ENCODE data around the gene KIAA0319L. TPM values are rescaled to one million over a fixed set of nuclear protein-coding genes. Genes with fewer than 3 reads are reported as not detected.

Gene KIAA0319L
- total RNA-seq, 1 donor from 2014 or later = 74.7 TPM

- no peak for TF ChIP-seq CTCF (IDR thresholded peaks at IDR 0.05; ENCODE audit: partially characterized antibody, unreplicated experiment)
- Mint-ChIP-seq H3K27ac (ENCODE audit: unreplicated experiment) (no peak overlapping the region), H3K9me3 (ENCODE audit: unreplicated experiment) (peaks cover 2% of the 10 kb centered on the region), H3K4me3 (ENCODE audit: unreplicated experiment) (no peak overlapping the region), H3K4me1 (ENCODE audit: low read depth, unreplicated experiment) (peaks cover 7% of the 10 kb centered on the region), H3K36me3 (ENCODE audit: unreplicated experiment) (no peaks in the 10 kb centered on the region), H3K27me3 (ENCODE audit: unreplicated experiment) (peaks cover 4% of the 10 kb centered on the region)
- no peak for DNase-seq
These were observed 37.0 kb upstream of the KIAA0319L start for GRCh38 chr1:35594005-35594760.

DNA sequence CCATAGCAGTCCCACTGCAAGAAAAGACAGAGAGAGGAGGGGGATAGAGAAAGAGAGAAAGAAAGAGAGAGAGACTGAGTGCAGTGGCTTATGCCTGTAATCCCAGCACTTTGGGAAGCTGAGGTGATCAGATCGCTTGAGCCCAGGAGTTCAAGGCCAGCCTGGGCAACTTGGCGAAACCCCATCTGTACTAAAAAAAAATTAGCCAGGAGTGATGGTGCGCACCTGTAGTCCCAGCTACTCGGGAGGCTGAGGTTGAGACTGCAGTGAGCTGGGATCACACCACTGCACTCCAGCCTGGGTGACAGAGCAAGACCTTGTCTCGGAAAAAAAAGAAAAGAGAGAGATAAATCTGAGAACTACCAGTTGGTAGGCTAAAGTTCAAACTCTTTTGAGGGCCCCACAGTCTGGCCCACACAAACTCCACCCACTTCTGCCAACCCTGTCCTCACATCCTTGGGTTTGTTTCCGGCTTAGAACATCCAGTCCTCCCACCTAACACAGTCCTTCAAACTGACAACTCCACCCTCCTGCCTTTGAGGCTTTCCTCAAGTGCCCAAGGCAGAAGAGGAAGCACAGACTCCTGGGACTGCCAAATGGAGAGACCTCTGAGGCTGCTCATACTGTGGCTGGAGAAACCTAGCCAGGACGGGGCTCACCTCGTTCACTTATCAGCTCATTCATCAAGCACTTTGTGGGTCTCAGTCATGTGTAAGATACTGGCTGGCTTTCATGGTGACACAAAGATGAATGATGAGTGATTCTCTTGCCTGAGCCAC, 36.0 kb upstream of the KIAA0319L start:
- H3K4me3 Mint-ChIP-seq (ENCODE audit: unreplicated experiment) = no peak overlapping the region
- H3K9me3 Mint-ChIP-seq (ENCODE audit: unreplicated experiment) = peaks cover 3% of the 10 kb centered on the region
- H3K36me3 Mint-ChIP-seq (ENCODE audit: unreplicated experiment) = no peaks in the 10 kb centered on the region
- H3K27me3 Mint-ChIP-seq (ENCODE audit: unreplicated experiment) = peaks cover 8% of the 10 kb centered on the region
- H3K4me1 Mint-ChIP-seq (ENCODE audit: low read depth, unreplicated experiment) = peaks cover 2% of the 10 kb centered on the region
- no peak for DNase-seq
- no peak overlapping the region for H3K27ac Mint-ChIP-seq (ENCODE audit: unreplicated experiment)
- TF ChIP-seq CTCF (IDR thresholded peaks at IDR 0.05; ENCODE audit: partially characterized antibody, unreplicated experiment) = no peak

- no peak for DNase-seq
- H3K4me3 Mint-ChIP-seq (ENCODE audit: unreplicated experiment) = no peak overlapping the region
- peaks cover 8% of the 10 kb centered on the region for H3K27me3 Mint-ChIP-seq (ENCODE audit: unreplicated experiment)
- no peaks in the 10 kb centered on the region for H3K36me3 Mint-ChIP-seq (ENCODE audit: unreplicated experiment)
- H3K4me1 Mint-ChIP-seq (ENCODE audit: low read depth, unreplicated experiment) = peaks cover 2% of the 10 kb centered on the region
- no peak overlapping the region for H3K27ac Mint-ChIP-seq (ENCODE audit: unreplicated experiment)
- TF ChIP-seq CTCF (IDR thresholded peaks at IDR 0.05; ENCODE audit: partially characterized antibody, unreplicated experiment) = no peak
- H3K9me3 Mint-ChIP-seq (ENCODE audit: unreplicated experiment) = peaks cover 3% of the 10 kb centered on the region
These were observed 34.0 kb upstream of the KIAA0319L start for GRCh38 chr1:35591211-35591610.

DNA sequence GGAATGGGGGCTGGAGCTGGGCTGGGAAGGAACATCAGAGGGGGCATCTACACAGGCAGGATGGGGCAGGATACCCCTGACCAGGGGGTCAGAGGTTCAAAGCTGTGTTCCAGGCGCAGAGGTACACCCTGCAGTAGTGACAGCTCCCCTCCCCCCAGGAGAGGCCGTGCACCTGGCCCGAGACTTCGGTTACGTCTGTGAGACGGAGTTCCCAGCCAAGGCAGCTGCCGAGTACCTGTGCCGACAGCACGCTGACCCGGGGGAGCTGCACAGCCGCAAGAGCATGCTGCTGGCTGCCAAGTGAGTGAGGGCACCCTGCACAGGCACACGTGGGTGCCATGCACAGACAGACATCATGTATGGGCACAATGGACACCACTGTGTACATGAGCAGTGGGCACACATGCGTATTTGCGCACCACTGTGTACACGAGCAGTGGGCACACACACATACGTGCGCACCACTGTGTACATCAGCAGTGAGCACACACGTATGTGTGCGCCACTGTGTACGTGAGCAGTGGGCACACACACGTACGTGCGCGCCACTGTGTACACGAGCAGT, 33.4 kb upstream of the KIAA0319L start:
- peaks cover 2% of the 10 kb centered on the region for H3K4me1 Mint-ChIP-seq (ENCODE audit: low read depth, unreplicated experiment)
- H3K27ac Mint-ChIP-seq (ENCODE audit: unreplicated experiment) = no peak overlapping the region
- no peak overlapping the region for H3K4me3 Mint-ChIP-seq (ENCODE audit: unreplicated experiment)

More for the DNA sequence above, 33.4 kb upstream of the KIAA0319L start:
- DNase-seq = no peak
- Mint-ChIP-seq H3K36me3 (ENCODE audit: unreplicated experiment) (no peaks in the 10 kb centered on the region), H3K27me3 (ENCODE audit: unreplicated experiment) (peaks cover 8% of the 10 kb centered on the region), H3K9me3 (ENCODE audit: unreplicated experiment) (peaks cover 3% of the 10 kb centered on the region)
- no peak for TF ChIP-seq CTCF (IDR thresholded peaks at IDR 0.05; ENCODE audit: partially characterized antibody, unreplicated experiment)

Measured in glutamatergic neuron (in vitro differentiated cells).